HG03025 (cell line): ENCODE results near the gene RBM34.
"Not testable (repeated sequence)": the region's sequence is repeated elsewhere in the genome, so short reads cannot be mapped to it uniquely, and the experiment has no call there.

Source experiments
- ATAC-seq: cut with Tn5 transposase; IDR thresholded peaks from one replicate; pipeline ENCODE4 v1.9.1; 2021; ENCODE audit warnings: mild to moderate bottlenecking, moderate library complexity; ENCODE audit not compliant: unreplicated experiment, low FRiP score

RBM34 gene

GRCh38 chr1:235122348-235122747 is 38.7 kb downstream of the RBM34 start:
- no peak for ATAC-seq

GRCh38 chr1:235113183-235113917 is 47.7 kb downstream of the RBM34 start:
- ATAC-seq: no peak

DNA sequence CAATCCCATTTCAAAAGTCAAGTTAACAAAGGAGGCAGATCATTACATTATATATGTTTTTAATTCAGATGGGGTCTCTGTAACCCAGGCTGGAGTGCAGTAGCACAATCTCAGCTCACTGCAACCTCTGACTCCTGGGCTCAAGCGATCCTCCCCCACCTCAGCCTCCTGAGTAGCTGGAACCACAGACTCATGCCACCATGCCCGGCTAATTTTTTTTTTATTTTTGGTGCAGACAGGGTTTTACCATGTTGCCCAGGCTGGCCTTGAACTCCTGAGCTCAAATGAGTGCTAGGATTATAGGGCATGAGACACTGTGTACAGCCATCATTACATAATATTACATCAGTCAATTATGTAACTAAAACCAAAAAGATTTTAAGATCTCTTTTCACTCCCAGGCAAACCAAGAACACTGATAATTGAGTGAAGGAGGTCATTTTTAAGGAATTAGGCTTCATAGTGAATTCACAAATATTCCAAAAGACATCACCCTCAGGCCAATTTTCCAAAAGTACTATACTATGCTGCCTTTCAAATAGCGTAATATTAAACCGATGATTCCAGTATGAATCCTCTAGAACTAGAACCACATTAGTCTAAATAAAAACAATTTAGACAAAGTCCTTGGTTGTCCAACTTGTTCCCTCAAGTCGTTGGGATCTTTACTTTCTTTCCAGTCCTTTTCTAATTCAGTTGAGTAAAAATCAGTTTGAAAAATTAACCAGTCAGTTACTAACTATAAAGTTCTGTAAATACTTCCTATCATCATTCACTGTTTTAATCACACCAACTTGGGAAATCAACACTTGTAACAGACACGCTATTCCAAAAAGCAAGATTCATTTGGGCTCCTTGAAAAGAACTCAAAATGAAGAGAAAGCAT is 48.5 kb downstream of the RBM34 start:
- ATAC-seq: no peak

- ATAC-seq: no peak
These were observed 49.9 kb downstream of the RBM34 start for GRCh38 chr1:235111107-235111506.

GRCh38 chr1:235108876-235109275 is 52.2 kb downstream of the RBM34 start:
- no peak for ATAC-seq

- no peak for ATAC-seq
These were observed 52.9 kb downstream of the RBM34 start for GRCh38 chr1:235108185-235108593.

GRCh38 chr1:235107368-235108184 is 53.5 kb downstream of the RBM34 start:
- no peak for ATAC-seq

DNA sequence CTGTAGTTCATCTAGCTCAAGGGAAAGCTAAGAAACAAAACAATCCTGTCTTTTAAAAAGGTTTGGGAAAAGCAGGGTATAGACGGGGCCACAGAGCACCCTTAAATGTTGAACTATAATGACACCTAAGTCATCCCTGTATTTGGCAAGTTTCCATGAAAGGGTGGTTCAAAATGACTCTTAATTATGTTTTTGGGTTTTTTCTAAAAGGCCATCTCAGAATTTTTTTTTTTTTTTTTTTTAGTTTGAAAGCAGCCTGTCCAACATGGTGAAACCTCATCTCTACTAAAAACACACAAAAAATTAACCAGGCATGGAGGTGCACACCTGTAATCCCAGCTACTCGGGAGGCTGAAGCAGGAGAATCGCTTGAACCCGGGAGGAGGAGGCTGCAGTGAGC is 54.6 kb downstream of the RBM34 start:
- no peak for ATAC-seq

DNA sequence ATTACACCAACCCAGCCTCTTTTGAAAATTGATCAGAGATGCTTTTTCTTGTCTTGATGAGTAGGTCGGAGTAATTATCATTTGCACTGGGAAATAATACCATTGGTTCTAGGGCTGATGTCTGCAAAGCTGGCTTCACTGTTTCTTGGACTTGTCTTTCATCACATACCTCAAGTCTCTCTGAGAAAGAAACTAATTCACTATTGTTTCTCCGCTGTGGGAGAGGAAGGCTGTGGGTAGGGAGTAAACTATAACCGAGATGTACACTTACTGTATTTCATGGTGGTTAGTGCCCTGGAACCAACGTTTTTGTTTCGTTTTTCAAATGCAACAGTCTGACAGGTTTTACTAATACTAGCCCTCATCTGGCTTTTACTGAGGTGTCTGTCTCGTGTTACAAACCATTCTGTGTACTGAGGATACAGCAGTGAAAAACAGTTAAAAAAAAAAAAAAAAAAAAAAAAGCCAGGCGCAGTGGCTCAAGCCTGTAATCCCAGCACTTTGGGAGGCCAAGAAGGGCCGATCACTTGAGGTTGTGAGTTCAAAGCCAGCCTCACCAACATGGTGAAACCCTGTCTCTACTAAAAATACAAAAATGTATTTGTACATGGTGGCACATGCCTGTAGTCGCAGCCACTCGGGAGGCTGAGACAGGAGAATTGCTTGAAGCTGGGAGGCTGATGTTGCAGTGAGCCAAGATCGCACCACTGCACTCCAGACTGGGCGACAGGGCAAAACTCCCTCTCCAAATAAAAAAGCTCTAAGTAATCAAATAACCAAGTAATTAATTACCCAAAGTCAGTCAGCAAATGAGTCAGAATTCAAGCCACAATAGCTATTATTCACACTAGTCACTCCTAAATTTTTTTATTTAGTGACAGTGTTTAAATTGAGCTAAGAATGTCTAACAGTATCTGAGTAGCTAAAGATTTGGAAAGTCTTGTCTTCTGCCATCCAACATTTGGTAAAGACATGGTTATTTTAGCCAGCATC is 55.7 kb downstream of the RBM34 start:
- peak; percentile 75 for ATAC-seq

- ATAC-seq: no peak
These were observed 58.0 kb downstream of the RBM34 start for GRCh38 chr1:235102993-235103411.

DNA sequence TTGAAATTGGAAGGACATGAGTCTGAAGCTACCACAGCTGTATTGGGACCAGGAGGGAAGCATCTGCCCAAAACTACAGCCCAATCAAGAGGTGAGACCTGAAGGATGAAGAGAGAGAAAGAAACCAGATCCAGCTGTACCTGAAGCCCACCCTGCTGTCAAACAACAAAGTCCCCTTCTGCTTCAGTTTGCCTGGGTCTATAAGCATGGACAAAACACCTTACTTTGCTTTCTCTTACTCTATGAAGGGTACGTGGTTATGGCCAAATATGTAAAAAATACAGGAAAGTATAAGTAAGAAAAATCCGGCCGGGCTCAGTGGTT is 58.8 kb downstream of the RBM34 start:
- ATAC-seq: no peak

DNA sequence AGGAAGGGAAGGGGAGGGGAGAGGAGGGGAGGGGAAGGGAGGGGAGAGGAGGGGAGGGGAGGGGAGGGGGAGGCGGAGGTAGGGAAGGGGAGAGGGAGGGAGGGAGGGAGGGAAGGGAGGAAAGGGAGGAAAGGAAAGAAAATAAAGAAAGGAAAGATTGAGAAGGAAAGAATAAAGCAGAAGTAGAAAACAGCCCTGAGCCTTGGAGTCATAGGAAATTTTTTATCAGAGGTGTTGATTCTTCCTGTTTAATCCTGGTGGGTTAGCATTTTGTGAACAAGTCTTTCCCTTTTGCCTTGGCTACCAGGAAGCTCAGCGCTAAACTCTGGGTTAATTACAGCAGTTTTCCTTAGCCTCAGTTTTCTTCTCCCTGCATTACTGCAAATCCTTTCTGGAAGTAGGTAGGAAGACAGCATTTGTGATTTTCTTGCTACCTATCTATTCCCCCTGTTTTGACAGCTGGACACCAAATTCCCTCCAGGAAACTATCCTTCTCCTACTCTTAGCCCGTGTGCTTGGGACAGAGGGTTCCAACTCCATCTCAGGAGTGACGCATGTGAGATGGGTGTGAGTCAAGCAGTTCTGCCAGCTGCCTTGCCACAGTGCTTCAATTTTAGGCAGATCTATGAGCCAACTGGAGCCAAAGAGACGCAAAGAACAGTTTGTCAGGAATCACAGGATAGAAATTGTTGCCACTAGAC is 59.3 kb downstream of the RBM34 start:
- no peak for ATAC-seq

DNA sequence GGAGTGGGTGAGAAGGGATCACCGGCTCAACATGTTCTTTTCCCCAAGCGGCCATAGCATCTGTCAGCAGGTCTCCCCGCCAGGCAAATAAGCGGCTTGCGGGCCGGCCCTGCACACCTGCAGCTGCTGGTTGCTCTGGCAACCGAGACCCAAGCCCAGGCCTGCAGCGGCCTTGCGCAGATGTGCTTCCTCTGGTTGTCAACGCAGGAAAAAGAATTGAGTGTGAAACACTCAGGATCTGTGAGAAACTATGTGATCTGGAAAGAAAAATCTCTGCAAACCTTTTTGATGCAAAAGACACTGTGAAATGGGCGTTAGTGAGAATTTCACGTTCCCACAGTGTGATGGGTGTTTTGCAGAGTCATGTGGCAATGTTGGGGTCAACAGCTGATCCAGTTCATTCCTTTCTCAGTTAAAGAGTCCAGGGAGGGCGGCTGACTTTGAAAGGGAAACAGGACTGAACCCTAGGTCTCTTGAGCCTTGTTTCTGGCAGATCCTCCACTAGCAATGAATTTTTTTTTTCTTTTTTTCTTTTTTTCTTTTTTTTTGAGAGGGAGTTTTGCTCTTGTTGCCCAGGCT is 60.8 kb downstream of the RBM34 start:
- ATAC-seq: no peak

DNA sequence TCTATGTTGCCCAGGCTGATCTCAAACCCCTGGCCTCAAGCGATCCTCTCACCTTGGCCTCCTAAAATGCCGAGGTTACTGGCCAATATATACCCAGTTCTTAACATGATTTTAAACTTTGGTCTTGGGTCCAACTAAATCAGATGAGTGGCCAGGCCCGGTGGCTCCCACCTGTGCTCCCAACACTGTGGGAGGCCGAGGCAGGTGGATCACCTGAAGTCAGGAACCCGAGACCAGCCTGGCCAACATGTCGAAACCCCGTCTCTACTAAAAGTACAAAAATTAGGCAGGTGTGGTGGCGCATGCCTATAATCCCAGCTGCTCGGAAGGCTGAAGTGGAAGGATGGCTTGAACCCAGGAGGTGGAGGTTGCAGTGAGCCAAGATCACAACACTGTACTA is 62.1 kb downstream of the RBM34 start:
- ATAC-seq: no peak

GRCh38 chr1:235098547-235098946 is 62.5 kb downstream of the RBM34 start:
- no peak for ATAC-seq

- ATAC-seq: not testable (repeated sequence)
These were observed 63.5 kb downstream of the RBM34 start for GRCh38 chr1:235097501-235097900.

DNA sequence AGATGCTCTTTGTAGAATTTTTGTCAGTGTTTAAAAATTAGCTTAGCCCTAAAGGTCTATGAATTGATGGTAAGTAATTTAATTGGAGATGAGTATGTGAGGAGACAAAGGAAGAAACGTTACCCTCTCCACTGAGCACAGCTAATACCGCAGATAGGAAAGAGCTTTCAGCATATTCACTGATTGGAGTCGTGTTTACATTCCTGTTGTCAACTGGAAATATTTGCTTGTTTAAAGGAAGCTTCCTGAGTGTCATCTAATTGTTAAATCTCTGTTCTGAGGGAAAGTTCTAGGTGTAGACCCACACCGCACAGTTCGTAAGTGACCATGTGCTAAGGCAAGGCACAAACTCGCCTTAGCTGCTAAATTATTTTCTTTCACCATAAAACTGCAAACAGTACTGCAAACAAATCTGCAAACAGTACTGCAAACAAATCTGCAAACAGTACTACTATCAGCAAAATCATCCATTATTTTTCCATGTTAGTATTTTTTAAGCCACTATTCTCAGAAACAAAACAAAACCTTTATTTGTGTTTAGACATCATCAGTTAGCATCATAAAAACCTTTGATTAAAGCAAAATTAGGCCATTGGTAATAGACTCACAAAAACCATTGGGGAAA is 65.0 kb downstream of the RBM34 start:
- ATAC-seq: no peak
